Measurements from ENCODE around the gene ZFYVE28.

- TF ChIP-seq POLR2A (IDR thresholded peaks at IDR 0.05) (no peak), POLR2AphosphoS5 (IDR thresholded peaks at IDR 0.05) (no peak), CTCF (IDR thresholded peaks at IDR 0.05) (no peak)
These were observed 26.7 kb upstream of the ZFYVE28 start for GRCh38 chr4:2445130-2445529.
